NCI-H748 (cell line): ENCODE data around the gene SEMA6A.
A peak's percentile ranks its signal among the peaks of the same experiment; 100 is the strongest.
"Not testable (repeated sequence)": the region's sequence is repeated elsewhere in the genome, so short reads cannot be mapped to it uniquely, and the experiment has no call there.

ENCODE experiments used
- DNase-seq: peaks from one replicate; lab custom pipeline; 2025; ENCODE audit not compliant: unreplicated experiment; lab: John Stamatoyannopoulos, UW

Gene SEMA6A

GRCh38 chr5:116554764-116555163 is 19.9 kb downstream of the SEMA6A start:
- DNase-seq, result peak; percentile 99

GRCh38 chr5:116553366-116553765 is 21.3 kb downstream of the SEMA6A start:
- DNase-seq, result peak; percentile 59

GRCh38 chr5:116550082-116550481 is 24.5 kb downstream of the SEMA6A start:
- DNase-seq, result no peak

- DNase-seq, result peak; percentile 18
Observed at GRCh38 chr5:116546743-116547124, 27.9 kb downstream of the SEMA6A start.

GRCh38 chr5:116546033-116546742 is 28.4 kb downstream of the SEMA6A start:
- no peak for DNase-seq

- DNase-seq, result not testable (repeated sequence)
Observed at GRCh38 chr5:116545465-116545864, 29.2 kb downstream of the SEMA6A start.

GRCh38 chr5:116544531-116545241 is 29.9 kb downstream of the SEMA6A start:
- no peak for DNase-seq

- DNase-seq, result no peak
Observed at GRCh38 chr5:116543501-116543900, 31.1 kb downstream of the SEMA6A start.

GRCh38 chr5:116542619-116543018 is 32.0 kb downstream of the SEMA6A start:
- DNase-seq, result no peak

- no peak for DNase-seq
Observed at GRCh38 chr5:116539222-116539621, 35.4 kb downstream of the SEMA6A start.

GRCh38 chr5:116536316-116537083 is 38.1 kb downstream of the SEMA6A start:
- DNase-seq, result peak; percentile 19

- no peak for DNase-seq
Observed at GRCh38 chr5:116534964-116535651, 39.5 kb downstream of the SEMA6A start.

GRCh38 chr5:116532762-116533525 is 41.7 kb downstream of the SEMA6A start:
- peak; percentile 95 for DNase-seq

- no peak for DNase-seq
Observed at GRCh38 chr5:116531635-116532034, 43.0 kb downstream of the SEMA6A start.

- DNase-seq, result no peak
Observed at GRCh38 chr5:116531117-116531516, 43.5 kb downstream of the SEMA6A start.

GRCh38 chr5:116530276-116530675 is 44.3 kb downstream of the SEMA6A start:
- no peak for DNase-seq

- peak; percentile 52 for DNase-seq
Observed at GRCh38 chr5:116529615-116530014, 45.0 kb downstream of the SEMA6A start.

GRCh38 chr5:116528519-116529234 is 45.9 kb downstream of the SEMA6A start:
- peak; percentile 94 for DNase-seq

GRCh38 chr5:116527582-116527981 is 47.0 kb downstream of the SEMA6A start:
- peak; percentile 16 for DNase-seq

GRCh38 chr5:116525674-116526073 is 48.9 kb downstream of the SEMA6A start:
- DNase-seq, result peak; percentile 53
